H9 (cell line): ENCODE measurements around the gene SIVA1. TPM values are rescaled to one million over a fixed set of nuclear protein-coding genes. Genes with fewer than 3 reads are reported as not detected.

Experiments
- DNase-seq: peaks from one replicate; pipeline ENCODE4 v3.0.0-alpha.2; 2017
- H2AFZ ChIP-seq: one replicate; pipeline ENCODE4 v1.6.1; 2013; ENCODE audit warnings: mild to moderate bottlenecking, low read length, control low read depth, moderate library complexity
- H2AK5ac ChIP-seq: 2 replicates; pipeline ENCODE4 v1.6.1; 2013; ENCODE audit warnings: low read length, control low read depth, mixed read lengths; ENCODE audit not compliant: insufficient read length
- H2BK120ac ChIP-seq: one replicate; pipeline ENCODE4 v1.6.1; 2013; ENCODE audit warnings: low read depth, mild to moderate bottlenecking, low read length, control low read depth, inconsistent platforms; ENCODE audit not compliant: poor library complexity, severe bottlenecking
- H2BK12ac ChIP-seq: 2 replicates; pipeline ENCODE4 v1.6.1; 2013; ENCODE audit warnings: low read length, control low read depth, mixed read lengths, low read depth; ENCODE audit not compliant: insufficient read length
- H2BK15ac ChIP-seq: 2 replicates; pipeline ENCODE4 v1.6.1; 2013; ENCODE audit warnings: low read depth, low read length, control low read depth
- H2BK20ac ChIP-seq: one replicate; pipeline ENCODE4 v1.6.1; 2013; ENCODE audit warnings: low read depth, mild to moderate bottlenecking, low read length, control low read depth, inconsistent platforms; ENCODE audit not compliant: poor library complexity, severe bottlenecking
- H2BK5ac ChIP-seq: 2 replicates; pipeline ENCODE4 v1.6.1; 2013; ENCODE audit warnings: low read length, control low read depth, mixed read lengths; ENCODE audit not compliant: insufficient read length
- H3K14ac ChIP-seq: 2 replicates; pipeline ENCODE4 v1.6.1; 2013; ENCODE audit warnings: low read length, control low read depth; ENCODE audit not compliant: insufficient read depth
- H3K18ac ChIP-seq: 2 replicates; pipeline ENCODE4 v1.6.1; 2013; ENCODE audit warnings: low read depth, mild to moderate bottlenecking, mixed read lengths, low read length, control low read depth; ENCODE audit not compliant: insufficient read length
- H3K23ac ChIP-seq: 2 replicates; pipeline ENCODE4 v1.6.1; 2013; ENCODE audit warnings: low read length, control low read depth, mixed read lengths, low read depth; ENCODE audit not compliant: insufficient read length
- H3K23me2 ChIP-seq: 2 replicates; pipeline ENCODE4 v1.6.1; 2013; ENCODE audit warnings: low read depth, mild to moderate bottlenecking, mixed read lengths, low read length, control low read depth; ENCODE audit not compliant: insufficient read length, poor library complexity, severe bottlenecking
- H3K27ac ChIP-seq: 2 replicates; pipeline ENCODE4 v1.5.1; 2013; ENCODE audit warnings: low read length, control low read depth, mixed read lengths, low read depth; ENCODE audit not compliant: insufficient read length
- H3K27me3 ChIP-seq: 2 replicates; pipeline ENCODE4 v1.6.1; 2013; ENCODE audit warnings: low read length, control low read depth, inconsistent platforms; ENCODE audit not compliant: insufficient read depth
- H3K4ac ChIP-seq: 2 replicates; pipeline ENCODE4 v1.6.1; 2013; ENCODE audit warnings: low read depth, mild to moderate bottlenecking, control low read depth, inconsistent platforms, low read length, moderate library complexity
- H3K4me1 ChIP-seq: 2 replicates; pipeline ENCODE4 v1.6.1; 2013; ENCODE audit warnings: low read length, control low read depth, inconsistent platforms; ENCODE audit not compliant: insufficient read depth
- H3K4me2 ChIP-seq: 2 replicates; pipeline ENCODE4 v1.6.1; 2013; ENCODE audit warnings: low read length, control low read depth, mixed read lengths; ENCODE audit not compliant: insufficient read length, insufficient read depth
- H3K56ac ChIP-seq: 2 replicates; pipeline ENCODE4 v1.6.1; 2013; ENCODE audit warnings: low read depth, mild to moderate bottlenecking, mixed read lengths, low read length, control low read depth; ENCODE audit not compliant: insufficient read length
- H3K79me1 ChIP-seq: 2 replicates; pipeline ENCODE4 v1.6.1; 2013; ENCODE audit warnings: low read depth, mild to moderate bottlenecking, moderate library complexity, low read length, control low read depth, inconsistent platforms; ENCODE audit not compliant: insufficient read depth, poor library complexity, severe bottlenecking
- H3K79me2 ChIP-seq: 2 replicates; pipeline ENCODE4 v1.6.1; 2013; ENCODE audit warnings: low read length, control low read depth, inconsistent platforms; ENCODE audit not compliant: insufficient read depth
- H3K9ac ChIP-seq: 2 replicates; pipeline ENCODE4 v1.6.1; 2013; ENCODE audit warnings: low read length, control low read depth, mixed read lengths; ENCODE audit not compliant: insufficient read length; ENCODE audit errors: extremely low read depth
- H3K9me3 ChIP-seq: one replicate; pipeline ENCODE4 v1.6.1; 2013; ENCODE audit warnings: low read depth, low read length, inconsistent platforms; ENCODE audit not compliant: control insufficient read depth
- H3T11ph ChIP-seq: one replicate; pipeline ENCODE4 v1.6.1; 2013; ENCODE audit warnings: mild to moderate bottlenecking, low read length, control low read depth, inconsistent platforms
- H4K20me1 ChIP-seq: one replicate; pipeline ENCODE4 v1.6.1; 2013; ENCODE audit not compliant: control insufficient read depth, insufficient read length, insufficient read depth
- H4K5ac ChIP-seq: 2 replicates; pipeline ENCODE4 v1.6.1; 2013; ENCODE audit warnings: low read depth, mild to moderate bottlenecking, mixed read lengths, low read length, control low read depth; ENCODE audit not compliant: insufficient read length
- H4K8ac ChIP-seq: replicated peaks from 2 replicates; pipeline ENCODE4 v1.6.1; 2013; ENCODE audit warnings: low read length, control low read depth, mixed read lengths, low read depth; ENCODE audit not compliant: insufficient read length
- H4K91ac ChIP-seq: 2 replicates; pipeline ENCODE4 v1.6.1; 2013; ENCODE audit warnings: low read depth, mild to moderate bottlenecking, moderate library complexity, mixed read lengths, low read length, control low read depth; ENCODE audit not compliant: insufficient read length
- H3K27ac Mint-ChIP-seq, 3 experiments: 2 replicates in 2 of 3; 3 replicates in 1 of 3; pipeline ENCODE4 v1.8.0; 2020 to 2021; ENCODE audit warnings: mixed read lengths in 3 of 3, mild to moderate bottlenecking in 1 of 3, moderate library complexity in 1 of 3
- H3K27me3 Mint-ChIP-seq: 2 replicates; pipeline ENCODE4 v1.8.0; 2021; ENCODE audit warnings: low read depth, mild to moderate bottlenecking, moderate library complexity, mixed read lengths
- H3K36me3 Mint-ChIP-seq, 3 experiments: 2 replicates in 2 of 3; 3 replicates in 1 of 3; pipeline ENCODE4 v1.8.0; 2020 to 2021; ENCODE audit warnings: low read depth in 3 of 3, mixed read lengths in 3 of 3; ENCODE audit not compliant: insufficient read depth in 1 of 3
- H3K4me1 Mint-ChIP-seq, 2 experiments: 2 replicates each; pipeline ENCODE4 v1.8.0; 2020; ENCODE audit warnings: mixed read lengths in 2 of 2
- H3K4me3 Mint-ChIP-seq, 2 experiments: 2 replicates in 1 of 2; 3 replicates in 1 of 2; pipeline ENCODE4 v1.8.0; 2020 to 2021; ENCODE audit warnings: mild to moderate bottlenecking in 2 of 2, mixed read lengths in 2 of 2, moderate library complexity in 1 of 2
- H3K9me3 Mint-ChIP-seq, 2 experiments: 2 replicates in 1 of 2; 3 replicates in 1 of 2; pipeline ENCODE4 v1.8.0; 2020; ENCODE audit warnings: mild to moderate bottlenecking in 2 of 2, mixed read lengths in 2 of 2, moderate library complexity in 1 of 2
- WGBS: extraction: QIAGEN DNeasy Blood & Tissue Kit; methylation state at CpG from one replicate; pipeline ENCODE4 v1.1.7; 2013; ENCODE audit warnings: missing lambda C conversion rate, low lambda C conversion rate, mixed read lengths; ENCODE audit not compliant: insufficient read length; ENCODE audit errors: extremely low coverage; 5-methylcytosine and 5-hydroxymethylcytosine counted together
- long read RNA-seq: library from polyadenylated mRNA; unstranded; transcript quantifications from one replicate; pipeline ENCODE4 v2.0.0, GENCODE V29; 2020
- total RNA-seq: library from RNA; stranded (reverse); gene quantifications from 2 replicates; pipeline ENCODE4 v1.2.1, GENCODE V29; 2021
- TF ChIP-seq, protein P1 (sequence below): fragments of 200-600 bp; sonication (generic); conservative IDR thresholded peaks from 3 replicates; pipeline ENCODE4 v1.8.0; 2021; ENCODE audit warnings: antibody characterized with exemption, mild to moderate bottlenecking

The SIVA1 gene, protein sequence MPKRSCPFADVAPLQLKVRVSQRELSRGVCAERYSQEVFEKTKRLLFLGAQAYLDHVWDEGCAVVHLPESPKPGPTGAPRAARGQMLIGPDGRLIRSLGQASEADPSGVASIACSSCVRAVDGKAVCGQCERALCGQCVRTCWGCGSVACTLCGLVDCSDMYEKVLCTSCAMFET
- 125 and 128 TPM in 2 replicates for total RNA-seq
- long read RNA-seq, transcript SIVA1-203 (3 exons, 1,244 nt): minor isoform, 7 of 133 reads
- long read RNA-seq, transcript SIVA1-201 (4 exons, 802 nt): major isoform, 111 of 133 reads
- long read RNA-seq, partial matches to known transcripts: 1 of 133 reads
- long read RNA-seq, other reads (novel, unspliced or antisense): 13 of 133 reads

- H3K4me1 ChIP-seq: no peaks in the 10 kb centered on the region; the same call in 1 of the 2 replicates
- peak within 1 kb of the TSS; percentile 88 for H3K4me2 ChIP-seq
- no peak within 1 kb of the TSS for H2BK15ac ChIP-seq
- peak within 1 kb of the TSS; percentile 85 for H3K18ac ChIP-seq
- H2BK120ac ChIP-seq: no peak within 1 kb of the TSS
- DNase-seq: peak; percentile 99
- no peaks in the 10 kb centered on the region for H4K20me1 ChIP-seq
- H2BK12ac ChIP-seq: no peak within 1 kb of the TSS
- Mint-ChIP-seq H3K9me3 (peaks cover 13 to 19% of the 10 kb centered on the region in 2 experiments), H3K4me1 (peaks cover 18 to 19% of the 10 kb centered on the region in 2 experiments), H3K27me3 (peaks cover 7% of the 10 kb centered on the region), H3K27ac (peak within 1 kb of the TSS; percentile 72 to 97 (median 96); a peak in 5 of 7 replicates), H3K36me3 (peaks cover 18 to 51% (median 39%) of the 10 kb centered on the region in 3 experiments; a peak in 6 of 7 replicates), H3K4me3 (peak within 1 kb of the TSS; percentile 87 to 90)
- H3K9ac ChIP-seq: peak within 1 kb of the TSS; percentile 92
- no peak within 1 kb of the TSS for H3K27ac ChIP-seq
- no peak within 1 kb of the TSS for H3K56ac ChIP-seq
- H3K23ac ChIP-seq: no peak within 1 kb of the TSS
- peaks cover 16% of the 10 kb centered on the region; the same call in 1 of the 2 replicates for H3K79me2 ChIP-seq
- H2BK20ac ChIP-seq: no peak within 1 kb of the TSS
- no peak within 1 kb of the TSS for H3T11ph ChIP-seq
- H4K5ac ChIP-seq: no peak within 1 kb of the TSS
- no peak within 1 kb of the TSS for H3K4ac ChIP-seq
- no peak within 1 kb of the TSS for H2AK5ac ChIP-seq
- H3K14ac ChIP-seq: peak within 1 kb of the TSS; percentile 96
- peaks cover 6% of the 10 kb centered on the region for H3K9me3 ChIP-seq
- no peaks in the 10 kb centered on the region for H3K27me3 ChIP-seq
- H4K91ac ChIP-seq: no peak within 1 kb of the TSS
- no peak within 1 kb of the TSS for H4K8ac ChIP-seq
- no peak within 1 kb of the TSS for H2AFZ ChIP-seq
- peaks cover 12% of the 10 kb centered on the region for H3K23me2 ChIP-seq
- WGBS: no CpG with 5 or more reads among the region's 95 CpGs
- TF ChIP-seq, protein P1, sequence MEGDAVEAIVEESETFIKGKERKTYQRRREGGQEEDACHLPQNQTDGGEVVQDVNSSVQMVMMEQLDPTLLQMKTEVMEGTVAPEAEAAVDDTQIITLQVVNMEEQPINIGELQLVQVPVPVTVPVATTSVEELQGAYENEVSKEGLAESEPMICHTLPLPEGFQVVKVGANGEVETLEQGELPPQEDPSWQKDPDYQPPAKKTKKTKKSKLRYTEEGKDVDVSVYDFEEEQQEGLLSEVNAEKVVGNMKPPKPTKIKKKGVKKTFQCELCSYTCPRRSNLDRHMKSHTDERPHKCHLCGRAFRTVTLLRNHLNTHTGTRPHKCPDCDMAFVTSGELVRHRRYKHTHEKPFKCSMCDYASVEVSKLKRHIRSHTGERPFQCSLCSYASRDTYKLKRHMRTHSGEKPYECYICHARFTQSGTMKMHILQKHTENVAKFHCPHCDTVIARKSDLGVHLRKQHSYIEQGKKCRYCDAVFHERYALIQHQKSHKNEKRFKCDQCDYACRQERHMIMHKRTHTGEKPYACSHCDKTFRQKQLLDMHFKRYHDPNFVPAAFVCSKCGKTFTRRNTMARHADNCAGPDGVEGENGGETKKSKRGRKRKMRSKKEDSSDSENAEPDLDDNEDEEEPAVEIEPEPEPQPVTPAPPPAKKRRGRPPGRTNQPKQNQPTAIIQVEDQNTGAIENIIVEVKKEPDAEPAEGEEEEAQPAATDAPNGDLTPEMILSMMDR: no peak
- no peaks in the 10 kb centered on the region for H3K79me1 ChIP-seq
- no peak within 1 kb of the TSS for H2BK5ac ChIP-seq
Observed at GRCh38 chr14:104752735-104753527, at the start of gene SIVA1. Gene SIVA1 (plus strand): TSS chr14:104753147. CDS start chr14:104753202, 55 bp downstream.
